H1 (cell line): ENCODE results near the gene CCDC106. TPM values are rescaled to one million over a fixed set of nuclear protein-coding genes. Genes with fewer than 3 reads are reported as not detected.

Source experiments
- ASH2L ChIP-seq: fragments of 200-600, 300-600 bp; sonication (generic); IDR thresholded peaks from one replicate; pipeline ENCODE4 v1.7.1; 2017; ENCODE audit warnings: low read length
- ATF2 ChIP-seq: IDR thresholded peaks from 2 replicates; pipeline ENCODE4 v1.6.1; 2012; ENCODE audit warnings: low read length, inconsistent platforms
- BACH1 ChIP-seq: IDR thresholded peaks from 2 replicates; pipeline ENCODE4 v1.6.1; 2012; ENCODE audit warnings: low read length, improper control_type of control experiment
- CHD1 ChIP-seq: IDR thresholded peaks from 2 replicates; pipeline ENCODE4 v1.6.1; 2012; ENCODE audit warnings: low read depth, low read length, improper control_type of control experiment
- CREB1 ChIP-seq: IDR thresholded peaks from 2 replicates; pipeline ENCODE4 v1.6.1; 2012; ENCODE audit warnings: inconsistent platforms
- CTBP2 ChIP-seq: IDR thresholded peaks from 2 replicates; pipeline ENCODE4 v1.7.0; 2011; ENCODE audit warnings: borderline replicate concordance, mild to moderate bottlenecking, moderate library complexity, mixed read lengths, low read length; ENCODE audit not compliant: insufficient read depth, insufficient read length
- E2F6 ChIP-seq: IDR thresholded peaks from 2 replicates; pipeline ENCODE4 v1.6.1; 2012; ENCODE audit warnings: inconsistent platforms
- FOSL1 ChIP-seq: IDR thresholded peaks from 2 replicates; pipeline ENCODE4 v1.6.1; 2011; ENCODE audit warnings: mild to moderate bottlenecking, low read depth, low read length, moderate library complexity; ENCODE audit not compliant: insufficient read depth
- KDM5A ChIP-seq: fragments of 200-600 bp; IDR thresholded peaks from 2 replicates; pipeline ENCODE4 v1.7.1; 2012; ENCODE audit warnings: mild to moderate bottlenecking, low read length, inconsistent platforms, mixed read lengths
- MAX ChIP-seq: IDR thresholded peaks from 2 replicates; pipeline ENCODE4 v1.6.1; 2012; ENCODE audit warnings: inconsistent platforms
- NANOG ChIP-seq: IDR thresholded peaks from 2 replicates; pipeline ENCODE4 v1.6.1; 2011; ENCODE audit warnings: low read length, low read depth, mild to moderate bottlenecking, inconsistent platforms; ENCODE audit not compliant: insufficient read depth, poor library complexity, severe bottlenecking
- NRF1 ChIP-seq: IDR thresholded peaks from 2 replicates; pipeline ENCODE4 v1.6.1; 2011; ENCODE audit warnings: mild to moderate bottlenecking, low read depth, low read length, improper control_type of control experiment
- PHF8 ChIP-seq: fragments of 200-600 bp; sonication (generic); conservative IDR thresholded peaks from 2 replicates; pipeline ENCODE4 v1.7.1; 2012; ENCODE audit warnings: low read depth, mild to moderate bottlenecking, inconsistent platforms, low read length, moderate library complexity
- POLR2AphosphoS5 ChIP-seq: IDR thresholded peaks from 2 replicates; pipeline ENCODE4 v1.6.1; 2011; ENCODE audit warnings: low read depth, low read length
- RBBP5 ChIP-seq: IDR thresholded peaks from 2 replicates; pipeline ENCODE4 v1.7.1; 2012; ENCODE audit warnings: low read depth, mild to moderate bottlenecking, inconsistent platforms, low read length, moderate library complexity, borderline replicate concordance
- RXRA ChIP-seq: IDR thresholded peaks from 2 replicates; pipeline ENCODE4 v1.6.1; 2011; ENCODE audit warnings: low read depth, mild to moderate bottlenecking, low read length, moderate library complexity; ENCODE audit not compliant: insufficient read depth
- SAP30 ChIP-seq: fragments of 300-600 bp; sonication (generic); IDR thresholded peaks from 2 replicates; pipeline ENCODE4 v1.7.1; 2012; ENCODE audit warnings: low read length, moderate library complexity, mild to moderate bottlenecking, inconsistent platforms; ENCODE audit not compliant: insufficient read depth, insufficient replicate concordance
- SP4 ChIP-seq: IDR thresholded peaks from 2 replicates; pipeline ENCODE4 v1.6.1; 2012; ENCODE audit warnings: low read length, inconsistent platforms
- SRF ChIP-seq: IDR thresholded peaks from 2 replicates; pipeline ENCODE4 v1.6.1; 2011; ENCODE audit warnings: mild to moderate bottlenecking, low read depth, low read length, moderate library complexity
- TBP ChIP-seq: IDR thresholded peaks from 2 replicates; pipeline ENCODE4 v1.6.1; 2011; ENCODE audit warnings: low read depth, low read length, improper control_type of control experiment
- TCF12 ChIP-seq: IDR thresholded peaks from 2 replicates; pipeline ENCODE4 v1.6.1; 2011; ENCODE audit warnings: low read depth, mild to moderate bottlenecking, low read length
- YY1 ChIP-seq: IDR thresholded peaks from 2 replicates; pipeline ENCODE4 v1.6.1; 2011; ENCODE audit warnings: low read depth, mild to moderate bottlenecking, low read length
- polyA plus RNA-seq, 7 experiments: library from polyadenylated mRNA; depleted of rRNA in 3 of 7; stranded (reverse) in 5 of 7; unstranded in 2 of 7; fragments of >200 nt in 5 of 7; fragments of 200-250 nt in 2 of 7; gene quantifications; 1 replicate in 5 of 7; 2 replicates in 1 of 7; 4 replicates in 1 of 7; pipeline versions ENCODE4 v1.2.1 to v1.2.3, GENCODE V29; 2011 to 2013; ENCODE audit warnings: missing spikeins in 2 of 7, mixed read lengths in 2 of 7
- total RNA-seq: library from RNA; stranded (reverse); fragmentation: NEBNext Ultra II Directional; extraction: Animal tissue kit (Norgen Biotek cat#: 25700); gene quantifications from 2 replicates; pipeline ENCODE4 v1.2.1, GENCODE V29; 2021

Gene CCDC106
- total and polyA plus RNA-seq, 2 of the 8 experiments (the other 6 are each of a cell fraction or from before 2014, with no cell fraction given), result 12.0 to 20.1 TPM

- TF ChIP-seq FOSL1, result peak; percentile 95
- TF ChIP-seq TCF12, result no peak
- no peak for TF ChIP-seq CTBP2
- TF ChIP-seq NRF1, result peak; percentile 36; the same call in 1 of the 2 replicates
- peak; percentile 91 for TF ChIP-seq ASH2L
- peak; percentile 91 for TF ChIP-seq SAP30
- TF ChIP-seq NANOG, result no peak
- TF ChIP-seq KDM5A, result peak; percentile 51
- no peak for TF ChIP-seq RXRA
- TF ChIP-seq POLR2AphosphoS5, result peak; percentile 66; the same call in 1 of the 2 replicates
- TF ChIP-seq CREB1, result peak; percentile 72; the same call in 1 of the 2 replicates
- TF ChIP-seq PHF8, result peak; percentile 63; the same call in 1 of the 2 replicates
- TF ChIP-seq BACH1, result peak; percentile 76
- TF ChIP-seq MAX, result peak; percentile 32
- 0 out of 2 replicates have a peak, but pooled peaks have one; percentile 8 for TF ChIP-seq SP4
- TF ChIP-seq RBBP5, result peak; percentile 71; the same call in 1 of the 2 replicates
- peak; percentile 56; the same call in 1 of the 2 replicates for TF ChIP-seq E2F6
- TF ChIP-seq SRF, result no peak
- no peak for TF ChIP-seq ATF2
- TF ChIP-seq TBP, result peak; percentile 50
- TF ChIP-seq CHD1, result no peak
- TF ChIP-seq YY1, result peak; percentile 97
Observed at GRCh38 chr19:55599842-55600661, 48.0 kb upstream of the CCDC106 start, which contains the start of gene ZNF524 (continued).
